Effector CD8-positive, alpha-beta T cell (primary cell): Measurements from ENCODE around the gene PAAF1.

Experiments
- DNase-seq: peaks from one replicate; lab custom pipeline; 2025; lab: John Stamatoyannopoulos, UW

PAAF1 gene

DNA sequence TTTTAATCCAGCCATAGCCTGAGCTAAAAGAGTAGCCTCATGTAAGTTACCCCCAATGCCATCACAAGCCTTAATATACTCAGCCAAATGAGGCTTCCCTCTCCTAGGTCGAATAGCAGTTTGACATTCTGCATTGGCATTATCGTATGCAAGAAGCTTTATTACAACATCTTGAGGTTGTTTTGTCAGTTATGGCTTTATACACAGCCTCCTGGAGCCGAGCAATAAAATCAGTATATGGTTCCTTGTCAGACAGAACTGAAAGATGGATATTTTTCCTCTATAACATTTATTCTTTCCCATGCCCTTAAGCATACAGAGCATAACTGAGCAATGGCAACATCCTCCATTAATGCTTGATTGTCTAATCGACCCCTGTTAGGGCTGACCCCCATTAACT, 68.6 kb downstream of the PAAF1 start:
- DNase-seq: no peak

DNA sequence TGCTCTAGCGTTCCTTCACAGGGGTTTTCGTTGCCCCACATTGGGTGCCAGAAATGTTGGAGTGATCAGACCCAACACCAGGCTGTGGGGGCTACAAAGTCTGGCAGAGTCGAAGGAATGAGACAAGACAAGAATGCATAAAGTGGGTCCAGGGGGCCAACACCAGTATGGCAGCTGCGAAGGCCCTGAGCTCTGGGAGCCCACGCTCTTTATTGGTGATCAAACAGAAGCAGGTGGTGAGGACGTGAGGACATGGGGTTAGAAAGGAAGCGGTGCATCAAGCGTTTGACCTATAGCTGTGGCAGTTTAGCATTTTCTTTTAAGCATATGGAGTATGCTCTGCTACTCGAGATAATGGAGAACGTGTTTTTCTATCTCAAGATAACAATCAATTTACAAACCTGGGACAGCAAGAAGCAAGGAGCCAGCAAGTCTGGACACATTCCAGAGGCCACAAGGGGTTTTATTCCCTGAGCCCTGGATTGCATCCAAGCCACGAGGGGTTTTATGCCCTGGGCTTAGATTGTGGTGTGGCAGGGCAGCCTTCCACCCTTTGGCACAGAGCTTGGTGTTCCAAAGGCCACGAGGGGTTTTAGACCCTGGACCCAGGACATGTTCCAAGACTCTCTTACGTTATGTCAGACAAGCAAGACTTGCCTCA, 70.1 kb downstream of the PAAF1 start:
- no peak for DNase-seq

- DNase-seq: no peak
Measured at GRCh38 chr11:73949246-73949645, 72.4 kb downstream of the PAAF1 start.

- no peak for DNase-seq
Measured at GRCh38 chr11:73949912-73950311, 73.1 kb downstream of the PAAF1 start.

- DNase-seq: no peak
Measured at GRCh38 chr11:73950869-73951710, 74.3 kb downstream of the PAAF1 start, which contains the start of gene DNAJB13. TSS of gene DNAJB13 (plus strand) at chr11:73951026. CDS start at chr11:73951070, 44 bp downstream.

GRCh38 chr11:73951797-73952196, 75.0 kb downstream of the PAAF1 start:
- no peak for DNase-seq

- DNase-seq: no peak
Measured at GRCh38 chr11:73956876-73957653, 80.3 kb downstream of the PAAF1 start.

GRCh38 chr11:73957654-73958361, 81.0 kb downstream of the PAAF1 start:
- no peak for DNase-seq

DNA sequence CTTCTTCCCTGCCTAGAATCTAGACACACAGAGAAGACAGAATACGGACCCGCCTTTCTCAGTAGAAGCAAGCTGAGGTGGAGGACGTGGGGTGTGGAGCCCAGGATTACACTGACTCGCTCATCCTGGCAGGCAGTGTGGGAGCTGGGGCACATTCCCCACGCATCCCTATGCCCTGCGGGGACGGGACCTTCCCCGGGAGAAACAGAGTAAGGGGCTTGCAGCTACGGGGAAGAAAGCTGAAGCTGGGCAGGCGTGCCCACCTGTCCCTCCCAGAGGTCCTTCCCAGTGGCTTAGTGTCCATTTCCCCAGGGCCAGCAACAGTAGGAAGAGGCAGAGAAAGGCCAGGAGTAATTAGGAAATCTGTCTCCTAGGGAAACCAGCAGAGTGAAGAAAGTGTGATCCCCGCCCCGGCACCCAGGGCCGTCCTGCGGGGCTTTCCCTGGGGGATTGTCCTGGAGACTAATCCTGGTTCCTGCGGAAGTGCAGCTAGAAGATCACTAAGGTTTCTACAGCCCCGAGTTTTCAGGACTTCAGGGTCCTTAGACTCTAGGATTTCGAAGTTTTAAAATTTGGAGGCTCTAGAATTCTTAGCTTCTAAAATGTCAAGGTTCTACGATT, 81.8 kb downstream of the PAAF1 start:
- no peak for DNase-seq

GRCh38 chr11:73961321-73961720, 84.5 kb downstream of the PAAF1 start:
- no peak for DNase-seq

- no peak for DNase-seq
Measured at GRCh38 chr11:73962101-73962705, 85.4 kb downstream of the PAAF1 start.

- no peak for DNase-seq
Measured at GRCh38 chr11:73963861-73964260, 87.1 kb downstream of the PAAF1 start.

- DNase-seq: no peak
Measured at GRCh38 chr11:73965076-73965763, 88.4 kb downstream of the PAAF1 start.

DNA sequence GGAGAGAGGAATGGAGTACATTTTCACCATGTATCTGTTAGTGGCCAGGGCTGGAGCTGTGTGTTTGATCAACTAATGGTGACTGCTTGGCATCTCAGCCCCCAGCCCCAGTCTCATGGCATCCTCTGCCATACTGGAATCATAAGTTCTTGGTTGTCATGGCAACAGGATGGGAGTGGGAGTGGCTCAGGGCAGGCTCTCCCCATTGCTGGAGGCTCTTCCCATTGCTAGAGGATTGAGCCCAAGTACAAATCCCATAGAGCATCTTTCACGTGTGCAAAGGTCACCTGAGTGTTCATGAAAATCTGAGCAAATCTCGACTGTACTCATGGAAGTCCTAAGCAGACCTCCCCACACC, 88.9 kb downstream of the PAAF1 start:
- DNase-seq: no peak

GRCh38 chr11:73968356-73968966, 91.7 kb downstream of the PAAF1 start:
- DNase-seq: no peak

- no peak for DNase-seq
Measured at GRCh38 chr11:73969091-73969490, 92.3 kb downstream of the PAAF1 start.

DNA sequence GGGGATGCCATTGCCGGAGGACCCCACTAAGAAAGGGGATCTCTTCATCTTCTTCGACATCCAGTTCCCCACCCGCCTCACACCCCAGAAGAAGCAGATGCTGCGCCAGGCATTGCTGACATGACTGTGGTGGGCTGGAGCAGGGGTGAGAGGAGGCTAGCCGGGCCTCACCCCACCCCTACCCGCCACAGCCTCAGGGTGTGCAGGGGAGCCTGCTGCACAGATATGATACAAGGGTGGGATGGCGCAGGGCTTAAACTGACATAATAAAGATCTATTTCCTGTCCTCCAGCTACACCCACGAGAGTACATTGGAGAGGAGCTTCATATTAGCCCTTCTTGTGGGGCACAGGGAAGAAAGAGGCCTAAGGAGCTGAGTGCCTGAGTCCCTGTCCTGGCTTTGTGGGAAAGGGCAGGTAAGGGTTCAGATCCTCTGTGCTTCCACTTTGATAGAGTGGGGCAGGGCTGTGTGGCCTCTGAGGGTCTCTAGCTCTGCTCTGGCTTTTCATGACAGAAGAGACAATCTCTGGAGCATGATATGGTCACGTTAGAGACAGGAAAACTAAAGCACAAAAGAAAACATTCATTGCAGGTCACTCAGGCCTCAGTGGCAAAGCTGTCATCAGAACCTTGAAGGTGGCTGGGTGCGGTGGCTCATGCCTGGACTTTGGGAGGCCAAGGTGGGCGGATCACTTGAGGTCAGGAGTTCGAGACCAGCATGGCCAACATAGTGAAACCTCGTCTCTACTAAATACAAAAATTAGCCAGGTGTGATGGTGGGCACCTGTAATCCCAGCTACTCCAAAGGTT, 93.4 kb downstream of the PAAF1 start:
- DNase-seq: no peak

DNA sequence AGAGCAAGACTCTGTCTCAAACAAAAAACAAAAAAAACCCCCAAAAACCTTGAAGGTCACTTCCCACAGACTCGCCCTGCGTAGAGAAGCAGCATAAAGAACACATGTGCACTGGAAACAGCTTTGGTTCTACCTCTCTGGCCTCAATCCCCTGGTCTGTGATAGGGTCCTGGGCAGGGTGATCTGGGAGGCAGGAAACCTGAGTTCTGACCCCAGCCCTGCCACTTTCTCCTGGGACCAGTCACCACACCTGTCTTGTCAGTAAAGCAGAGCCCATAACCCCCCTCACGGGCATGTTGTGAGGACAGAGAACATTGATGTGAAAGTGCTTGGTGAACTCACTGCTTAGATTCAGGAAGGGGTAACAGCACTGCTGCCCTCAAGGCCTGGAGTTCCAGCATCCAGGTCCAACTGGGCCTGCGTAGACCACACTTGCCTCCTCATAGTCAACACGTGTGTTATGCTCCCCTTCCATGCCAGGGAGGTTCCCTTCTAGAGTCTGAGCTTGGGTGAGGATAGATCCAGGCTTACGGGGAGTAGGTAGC, 94.4 kb downstream of the PAAF1 start:
- no peak for DNase-seq

- no peak for DNase-seq
Measured at GRCh38 chr11:73972187-73972586, 95.4 kb downstream of the PAAF1 start.
